Measurements from ENCODE around the gene PDE4B.

PDE4B gene

GRCh38 chr1:66271216-66271903 lies 478.7 kb downstream of the PDE4B start:
- DNase-seq, result peak; percentile 21

GRCh38 chr1:66271904-66272254 lies 479.2 kb downstream of the PDE4B start:
- DNase-seq, result no peak

- DNase-seq, result no peak
These were observed 481.0 kb downstream of the PDE4B start for GRCh38 chr1:66273656-66274055.

- no peak for DNase-seq
These were observed 481.9 kb downstream of the PDE4B start for GRCh38 chr1:66274634-66275033.

- no peak for DNase-seq
These were observed 482.4 kb downstream of the PDE4B start for GRCh38 chr1:66275083-66275482.

- peak; percentile 37 for DNase-seq
These were observed 482.9 kb downstream of the PDE4B start for GRCh38 chr1:66275601-66276023.

GRCh38 chr1:66276218-66276617 lies 483.5 kb downstream of the PDE4B start:
- DNase-seq, result no peak

GRCh38 chr1:66278260-66279021 lies 485.7 kb downstream of the PDE4B start:
- DNase-seq, result no peak

- DNase-seq, result no peak
These were observed 489.1 kb downstream of the PDE4B start for GRCh38 chr1:66281808-66282207.

- peak; percentile 79 for DNase-seq
These were observed 489.7 kb downstream of the PDE4B start for GRCh38 chr1:66282343-66282852.

- DNase-seq, result no peak
These were observed 490.4 kb downstream of the PDE4B start for GRCh38 chr1:66282891-66283621.

- DNase-seq, result no peak
These were observed 490.9 kb downstream of the PDE4B start for GRCh38 chr1:66283622-66284041.

GRCh38 chr1:66284746-66285145 lies 492.1 kb downstream of the PDE4B start:
- DNase-seq, result no peak

- DNase-seq, result no peak
These were observed 493.0 kb downstream of the PDE4B start for GRCh38 chr1:66285618-66286270.

- DNase-seq, result no peak
These were observed 493.6 kb downstream of the PDE4B start for GRCh38 chr1:66286307-66286706.

GRCh38 chr1:66288048-66288447 lies 495.4 kb downstream of the PDE4B start:
- no peak for DNase-seq

GRCh38 chr1:66290761-66291530 lies 498.3 kb downstream of the PDE4B start:
- DNase-seq, result no peak

- DNase-seq, result no peak
These were observed 498.8 kb downstream of the PDE4B start for GRCh38 chr1:66291531-66291864.

- no peak for DNase-seq
These were observed 499.6 kb downstream of the PDE4B start for GRCh38 chr1:66292305-66292704.

- DNase-seq, result no peak
These were observed 500.2 kb downstream of the PDE4B start for GRCh38 chr1:66292944-66293343.

GRCh38 chr1:66294707-66295370 lies 502.1 kb downstream of the PDE4B start:
- no peak for DNase-seq

GRCh38 chr1:66295803-66296202 lies 503.1 kb downstream of the PDE4B start:
- DNase-seq, result no peak
